ENCODE measurements around the gene ANKRD55. TPM values are rescaled to one million over a fixed set of nuclear protein-coding genes. Genes with fewer than 3 reads are reported as not detected.

The ANKRD55 gene
- total RNA-seq, 2 experiments from 2014 or later: 2.2 to 2.6 TPM

DNA sequence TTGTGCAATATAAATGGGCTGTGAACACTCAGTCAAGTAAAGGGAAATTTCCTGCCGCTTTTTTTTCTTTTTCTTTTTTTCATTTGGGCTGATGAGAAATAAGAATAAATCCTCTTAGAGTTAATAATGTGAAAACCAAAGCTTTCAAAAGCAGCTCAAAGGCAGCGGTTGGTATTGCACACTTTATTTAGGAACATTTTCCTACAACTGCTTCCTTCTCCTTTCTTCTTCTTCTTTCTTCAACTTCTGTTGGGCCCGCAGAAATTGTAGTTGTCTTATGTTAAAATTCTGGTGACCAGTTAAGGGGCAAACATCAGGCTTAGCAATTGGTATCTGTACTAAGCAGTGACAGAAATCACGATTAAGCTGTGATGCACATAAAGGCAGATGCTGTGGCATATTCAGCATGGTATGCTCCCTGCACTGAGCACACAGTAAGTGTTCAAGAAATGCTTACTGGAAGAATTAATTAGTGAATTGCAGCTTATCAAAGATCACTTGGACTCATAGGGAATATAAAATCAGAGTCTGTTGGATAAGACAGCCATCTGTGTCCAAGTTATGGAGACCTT, 85.4 kb downstream of the ANKRD55 start:
- peak overlapping the region; percentile 29 for H3K4me3 Mint-ChIP-seq
- H3K4me1 Mint-ChIP-seq (ENCODE audit: low read depth): peaks cover 69% of the 10 kb centered on the region
- no peaks in the 10 kb centered on the region for H3K27me3 Mint-ChIP-seq
- H3K9me3 Mint-ChIP-seq: no peaks in the 10 kb centered on the region
- H3K36me3 Mint-ChIP-seq: no peaks in the 10 kb centered on the region
- ChIA-PET CTCF (interaction anchor here (0.6 to 0.9 kb wide), 3 partner anchors 45 to 165 kb away, joined by 3 read pairs; no protein-coding TSS in a partner anchor), POLR2A (interaction anchor here (0.8 to 1.1 kb wide), 2 partner anchors 158 to 170 kb away, joined by 3 read pairs; no protein-coding TSS in a partner anchor)
- no peak for DNase-seq
- H3K27ac Mint-ChIP-seq: peak overlapping the region; percentile 79
- intact Hi-C loops (cut with micrococcal nuclease): loop anchor here (1.0 to 10.0 kb wide), 5 partner anchors 9 to 667 kb away; partner anchors contain the start of gene MAP3K1

GRCh38 chr5:56147106-56147505, 86.0 kb downstream of the ANKRD55 start:
- H3K4me1 Mint-ChIP-seq (ENCODE audit: low read depth): peaks cover 69% of the 10 kb centered on the region
- POLR2A ChIA-PET: no interaction called here
- DNase-seq: no peak
- no peaks in the 10 kb centered on the region for H3K36me3 Mint-ChIP-seq
- no peaks in the 10 kb centered on the region for H3K27me3 Mint-ChIP-seq
- no peak overlapping the region for H3K4me3 Mint-ChIP-seq
- intact Hi-C loops (cut with micrococcal nuclease): loop anchor here (10.0 kb wide), 1 partner anchor 668 kb away; the partner anchor contains the start of gene MAP3K1
- CTCF ChIA-PET: no interaction called here
- H3K9me3 Mint-ChIP-seq: no peaks in the 10 kb centered on the region
- no peak overlapping the region for H3K27ac Mint-ChIP-seq

DNA sequence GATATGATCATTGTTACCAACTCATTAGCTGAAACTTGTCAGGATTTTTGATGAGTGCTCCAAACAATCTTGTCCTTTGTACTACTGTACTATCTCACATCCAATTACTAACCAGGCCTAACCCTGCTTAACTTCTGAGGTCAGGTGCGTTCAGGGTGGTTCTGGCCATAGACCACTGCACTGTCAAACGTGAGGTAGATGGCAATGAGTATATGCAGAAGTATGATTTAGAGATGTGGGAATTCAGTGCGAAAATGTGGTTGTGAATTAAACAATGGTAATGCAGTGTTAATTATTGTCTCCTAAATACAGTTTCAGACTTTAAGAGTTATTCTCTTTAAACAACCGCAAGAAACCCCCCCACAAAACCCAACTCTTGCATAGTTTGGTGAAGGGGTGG, 86.5 kb downstream of the ANKRD55 start:
- no peaks in the 10 kb centered on the region for H3K36me3 Mint-ChIP-seq
- H3K27ac Mint-ChIP-seq: no peak overlapping the region
- H3K4me3 Mint-ChIP-seq: no peak overlapping the region
- H3K27me3 Mint-ChIP-seq: no peaks in the 10 kb centered on the region
- intact Hi-C loops (cut with micrococcal nuclease): loop anchor here (10.0 kb wide), 1 partner anchor 668 kb away; the partner anchor contains the start of gene MAP3K1
- ChIA-PET CTCF (no interaction called here), POLR2A (no interaction called here)
- peaks cover 70% of the 10 kb centered on the region for H3K4me1 Mint-ChIP-seq (ENCODE audit: low read depth)
- no peaks in the 10 kb centered on the region for H3K9me3 Mint-ChIP-seq
- DNase-seq: no peak

DNA sequence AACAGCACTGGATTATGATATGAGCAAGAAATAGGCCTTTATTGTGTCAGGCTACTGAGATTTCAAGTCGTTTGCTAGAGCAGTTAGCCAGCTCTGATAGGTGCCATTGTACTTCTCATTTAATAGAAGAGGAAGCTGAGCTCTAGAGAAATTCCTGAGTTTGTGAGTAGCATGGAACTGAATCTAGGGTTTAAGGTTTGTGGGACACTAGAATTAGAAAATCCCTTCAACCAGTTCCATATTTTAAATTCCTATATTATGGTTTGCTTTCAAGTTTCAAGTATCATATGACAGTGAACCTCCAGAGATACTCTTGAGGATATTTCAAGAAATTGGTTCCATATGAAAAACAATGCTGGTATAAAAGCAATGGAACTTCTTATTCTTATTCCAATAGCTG, 87.6 kb downstream of the ANKRD55 start:
- DNase-seq: no peak
- no peaks in the 10 kb centered on the region for H3K9me3 Mint-ChIP-seq
- no peak overlapping the region for H3K27ac Mint-ChIP-seq
- no peaks in the 10 kb centered on the region for H3K36me3 Mint-ChIP-seq
- POLR2A ChIA-PET: interaction anchor here (0.8 kb wide), 1 partner anchor 10 kb away, joined by 3 read pairs; no protein-coding TSS in a partner anchor
- no peak overlapping the region for H3K4me3 Mint-ChIP-seq
- CTCF ChIA-PET: interaction anchor here (0.5 kb wide), 1 partner anchor 114 kb away, joined by 3 read pairs; no protein-coding TSS in a partner anchor
- H3K27me3 Mint-ChIP-seq: no peaks in the 10 kb centered on the region
- peaks cover 74% of the 10 kb centered on the region for H3K4me1 Mint-ChIP-seq (ENCODE audit: low read depth)
- intact Hi-C loops (cut with micrococcal nuclease): loop anchor here (10.0 kb wide), 1 partner anchor 669 kb away; the partner anchor contains the start of gene MAP3K1

DNA sequence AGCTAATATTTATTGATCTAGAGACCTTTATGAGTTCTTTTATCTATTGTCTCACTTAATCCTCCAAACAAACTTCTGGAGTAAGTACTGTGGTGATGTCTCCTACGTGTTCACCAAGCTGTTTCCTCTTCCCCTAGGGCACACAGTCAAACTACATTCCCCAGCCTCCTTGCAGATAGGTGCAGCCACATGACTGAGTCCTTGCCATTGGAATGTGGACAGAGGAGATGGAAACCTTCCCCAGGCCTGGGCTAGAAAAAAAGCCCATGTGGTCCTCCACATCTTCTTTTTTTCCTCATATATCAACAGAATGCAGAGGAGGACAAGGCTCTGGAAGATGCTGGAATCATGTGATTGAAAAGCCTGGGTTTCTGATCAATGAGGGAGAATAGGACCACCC, 88.0 kb downstream of the ANKRD55 start:
- H3K9me3 Mint-ChIP-seq: no peaks in the 10 kb centered on the region
- intact Hi-C loops (cut with micrococcal nuclease): loop anchor here (10.0 kb wide), 1 partner anchor 670 kb away; the partner anchor contains the start of gene MAP3K1
- no peaks in the 10 kb centered on the region for H3K27me3 Mint-ChIP-seq
- ChIA-PET POLR2A (interaction anchor here (0.8 kb wide), 1 partner anchor 10 kb away, joined by 3 read pairs; no protein-coding TSS in a partner anchor), CTCF (interaction anchor here (0.5 kb wide), 1 partner anchor 114 kb away, joined by 3 read pairs; no protein-coding TSS in a partner anchor)
- DNase-seq: no peak
- no peak overlapping the region for H3K27ac Mint-ChIP-seq
- H3K4me3 Mint-ChIP-seq: no peak overlapping the region
- peaks cover 74% of the 10 kb centered on the region for H3K4me1 Mint-ChIP-seq (ENCODE audit: low read depth)
- H3K36me3 Mint-ChIP-seq: no peaks in the 10 kb centered on the region

GRCh38 chr5:56144211-56144610, 88.9 kb downstream of the ANKRD55 start:
- POLR2A ChIA-PET: no interaction called here

GRCh38 chr5:56143373-56143714, 89.8 kb downstream of the ANKRD55 start:
- no peak for DNase-seq
- Mint-ChIP-seq H3K4me3 (no peak overlapping the region), H3K4me1 (ENCODE audit: low read depth) (peaks cover 62% of the 10 kb centered on the region), H3K27ac (peak overlapping the region; percentile 34), H3K9me3 (no peaks in the 10 kb centered on the region), H3K27me3 (no peaks in the 10 kb centered on the region), H3K36me3 (no peaks in the 10 kb centered on the region)
- ChIA-PET POLR2A (interaction anchor here (1.4 kb wide), 1 partner anchor 45 kb away, joined by 3 read pairs; no protein-coding TSS in a partner anchor), CTCF (interaction anchor here (1.2 kb wide), 1 partner anchor 12 kb away, joined by 4 read pairs; no protein-coding TSS in a partner anchor)
- intact Hi-C loops (cut with micrococcal nuclease): loop anchor here (2.0 to 10.0 kb wide), 3 partner anchors 15 to 671 kb away; partner anchors contain the start of gene MAP3K1

More at GRCh38 chr5:56144211-56144610, 88.9 kb downstream of the ANKRD55 start:
- H3K4me3 Mint-ChIP-seq: no peak overlapping the region
- CTCF ChIA-PET: no interaction called here
- no peaks in the 10 kb centered on the region for H3K36me3 Mint-ChIP-seq
- H3K9me3 Mint-ChIP-seq: no peaks in the 10 kb centered on the region
- no peak for DNase-seq
- peak overlapping the region; percentile 24 for H3K27ac Mint-ChIP-seq
- peaks cover 71% of the 10 kb centered on the region for H3K4me1 Mint-ChIP-seq (ENCODE audit: low read depth)
- intact Hi-C loops (cut with micrococcal nuclease): loop anchor here (10.0 kb wide), 1 partner anchor 671 kb away; the partner anchor contains the start of gene MAP3K1
- no peaks in the 10 kb centered on the region for H3K27me3 Mint-ChIP-seq

GRCh38 chr5:56142614-56143372, 90.3 kb downstream of the ANKRD55 start:
- ChIA-PET CTCF (interaction anchor here (0.5 to 1.2 kb wide), 3 partner anchors 13 to 165 kb away, joined by 3 to 4 read pairs (median 3); no protein-coding TSS in a partner anchor), POLR2A (interaction anchor here (1.0 to 1.4 kb wide), 2 partner anchors 44 to 186 kb away, joined by 3 read pairs; no protein-coding TSS in a partner anchor)
- H3K4me3 Mint-ChIP-seq: no peak overlapping the region
- H3K9me3 Mint-ChIP-seq: no peaks in the 10 kb centered on the region
- DNase-seq: peak; percentile 46
- no peaks in the 10 kb centered on the region for H3K27me3 Mint-ChIP-seq
- H3K4me1 Mint-ChIP-seq (ENCODE audit: low read depth): peaks cover 57% of the 10 kb centered on the region
- H3K27ac Mint-ChIP-seq: peak overlapping the region; percentile 34
- no peaks in the 10 kb centered on the region for H3K36me3 Mint-ChIP-seq
- intact Hi-C loops (cut with micrococcal nuclease): loop anchor here (2.0 to 10.0 kb wide), 3 partner anchors 14 to 672 kb away; partner anchors contain the start of gene MAP3K1

- H3K4me1 Mint-ChIP-seq (ENCODE audit: low read depth): peaks cover 59% of the 10 kb centered on the region
- POLR2A ChIA-PET: interaction anchor here (1.0 to 1.4 kb wide), 2 partner anchors 44 to 187 kb away, joined by 3 read pairs; no protein-coding TSS in a partner anchor
- H3K27ac Mint-ChIP-seq: peak overlapping the region; percentile 34
- H3K27me3 Mint-ChIP-seq: no peaks in the 10 kb centered on the region
- H3K4me3 Mint-ChIP-seq: no peak overlapping the region
- H3K9me3 Mint-ChIP-seq: no peaks in the 10 kb centered on the region
- CTCF ChIA-PET: interaction anchor here (0.9 to 1.2 kb wide), 2 partner anchors 13 to 164 kb away, joined by 3 to 4 read pairs; no protein-coding TSS in a partner anchor
- intact Hi-C loops (cut with micrococcal nuclease): loop anchor here (2.0 to 10.0 kb wide), 3 partner anchors 13 to 673 kb away; partner anchors contain the start of gene MAP3K1
- H3K36me3 Mint-ChIP-seq: no peaks in the 10 kb centered on the region
- no peak for DNase-seq
Observed at GRCh38 chr5:56142233-56142613, 90.9 kb downstream of the ANKRD55 start.

- no peak for DNase-seq
- Mint-ChIP-seq H3K27me3 (no peaks in the 10 kb centered on the region), H3K27ac (no peak overlapping the region), H3K9me3 (no peaks in the 10 kb centered on the region), H3K4me3 (no peak overlapping the region), H3K36me3 (no peaks in the 10 kb centered on the region), H3K4me1 (ENCODE audit: low read depth) (peaks cover 54% of the 10 kb centered on the region)
- intact Hi-C loops (cut with micrococcal nuclease): loop anchor here (10.0 kb wide), 1 partner anchor 675 kb away; the partner anchor contains the start of gene MAP3K1
- CTCF ChIA-PET: no interaction called here
- POLR2A ChIA-PET: no interaction called here
Observed at GRCh38 chr5:56140073-56140472, 93.1 kb downstream of the ANKRD55 start.

- intact Hi-C loops (cut with micrococcal nuclease): no loop called here
- Mint-ChIP-seq H3K36me3 (peaks cover 3% of the 10 kb centered on the region), H3K4me1 (ENCODE audit: low read depth) (peaks cover 50% of the 10 kb centered on the region), H3K4me3 (no peak overlapping the region), H3K9me3 (peaks cover 9% of the 10 kb centered on the region), H3K27me3 (no peaks in the 10 kb centered on the region), H3K27ac (no peak overlapping the region)
- DNase-seq: no peak
- POLR2A ChIA-PET: no interaction called here
- CTCF ChIA-PET: no interaction called here
Observed at GRCh38 chr5:56130664-56131063, 102.5 kb downstream of the ANKRD55 start.

DNA sequence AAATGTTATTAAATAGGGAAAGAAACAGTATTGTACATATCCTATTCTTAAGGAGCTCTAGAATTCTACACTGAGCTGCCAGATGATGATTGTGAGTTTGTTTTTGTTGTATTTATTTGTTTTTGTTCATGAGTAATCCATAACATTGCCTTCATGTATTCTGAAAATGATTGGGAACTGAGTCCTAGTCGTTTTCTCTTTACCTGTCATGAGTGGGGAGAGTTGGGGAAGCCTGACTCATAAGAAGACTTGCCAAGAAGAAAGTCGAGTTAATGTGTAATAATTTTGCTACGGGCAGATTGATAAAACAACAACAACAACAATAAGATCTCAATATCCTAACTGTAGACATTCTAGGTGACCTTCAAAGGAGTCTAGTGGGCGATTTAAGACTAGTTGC, 103.8 kb downstream of the ANKRD55 start:
- intact Hi-C loops (cut with micrococcal nuclease): loop anchor here (2.0 kb wide), 2 partner anchors 14 to 34 kb away; no protein-coding TSS in a partner anchor
- ChIA-PET CTCF (no interaction called here), POLR2A (no interaction called here)
- Mint-ChIP-seq H3K27ac (peak overlapping the region; percentile 85), H3K9me3 (peaks cover 9% of the 10 kb centered on the region), H3K4me1 (ENCODE audit: low read depth) (peaks cover 53% of the 10 kb centered on the region), H3K4me3 (no peak overlapping the region), H3K36me3 (peaks cover 3% of the 10 kb centered on the region), H3K27me3 (no peaks in the 10 kb centered on the region)
- DNase-seq: no peak

All from activated CD4-positive, alpha-beta memory T cell treated with anti-CD3 and anti-CD28 coated beads for 36 hours (primary cell).